ENCODE measurements around the gene FAM120AOS.

FAM120AOS gene

GRCh38 chr9:93415176-93415690 is 38.1 kb downstream of the FAM120AOS start:
- Histone ChIP-seq H3K36me3 (ENCODE audit: control insufficient read depth in 1 of 2, insufficient read depth in 2 of 2, low read depth in 1 of 2, low read length in 2 of 2) (no peaks in the 10 kb centered on the region), H2AFZ (ENCODE audit: low read depth, low read length) (no peak overlapping the region), H3K4me1 (ENCODE audit: control insufficient read depth, insufficient read depth, low read depth, low read length) (peaks cover 1% of the 10 kb centered on the region), H3K18ac (ENCODE audit: low read depth in 1 of 2, low read length in 2 of 2) (no peak overlapping the region), H3K27ac (ENCODE audit: low read length, poor library complexity, severe bottlenecking) (no peak overlapping the region), H3K9me3 (ENCODE audit: control insufficient read depth, low read length) (peaks cover 26% of the 10 kb centered on the region), H2BK5ac (ENCODE audit: low read depth, low read length, poor library complexity, severe bottlenecking) (no peak overlapping the region), H3K4me2 (ENCODE audit: low read length, poor library complexity, severe bottlenecking) (no peak overlapping the region), H3K14ac (ENCODE audit: low read length in 2 of 2) (no peak overlapping the region), H3K4me3 (ENCODE audit: insufficient read depth in 1 of 2, low read depth in 1 of 2, low read length in 2 of 2) (no peak overlapping the region), H3K27me3 (ENCODE audit: control insufficient read depth in 1 of 2, insufficient read depth in 1 of 2, low read length in 2 of 2) (no peaks in the 10 kb centered on the region), H3K4ac (ENCODE audit: low read depth in 1 of 2, low read length in 2 of 2) (no peak overlapping the region), H4K8ac (ENCODE audit: low read length) (no peak overlapping the region), H2BK12ac (ENCODE audit: low read length in 2 of 2) (no peak overlapping the region), H2AK5ac (ENCODE audit: low read length, severe bottlenecking) (no peak overlapping the region), H2BK15ac (ENCODE audit: low read depth, poor library complexity, severe bottlenecking) (no peak overlapping the region), H4K91ac (ENCODE audit: low read length) (no peak overlapping the region), H2BK120ac (ENCODE audit: low read depth, low read length) (no peak overlapping the region), H3K9ac (ENCODE audit: low read length) (no peak overlapping the region), H3K79me1 (replicated peaks; ENCODE audit: low read length, poor library complexity, severe bottlenecking) (no peaks in the 10 kb centered on the region), H3K23ac (ENCODE audit: low read length in 2 of 2) (no peak overlapping the region)
- no peak for DNase-seq
- WGBS: no CpG with 5 or more reads among the region's 2 CpGs

DNA sequence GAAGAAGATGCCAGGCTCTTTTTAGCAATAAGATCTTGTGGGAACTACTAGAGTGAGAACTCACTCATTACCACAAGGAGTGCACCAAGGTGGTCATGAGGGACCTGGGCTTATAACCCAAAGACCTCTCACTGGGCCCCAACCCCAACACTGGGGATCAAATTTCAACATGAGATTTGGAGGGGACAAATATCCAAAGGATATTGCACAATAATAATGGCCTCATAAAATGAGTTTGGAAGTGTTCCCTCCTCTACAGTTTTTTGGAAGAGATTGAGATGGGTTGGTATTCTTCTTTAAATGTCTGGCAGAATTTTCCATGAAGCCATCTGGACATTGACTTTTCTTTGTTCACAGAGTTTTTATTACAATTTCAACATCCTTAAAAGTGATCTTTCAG is 39.9 kb downstream of the FAM120AOS start:
- H3K4me2 ChIP-seq (ENCODE audit: low read length, poor library complexity, severe bottlenecking): no peak overlapping the region
- no peaks in the 10 kb centered on the region for H3K27me3 ChIP-seq (ENCODE audit: control insufficient read depth in 1 of 2, insufficient read depth in 1 of 2, low read length in 2 of 2)
- no peak overlapping the region for H2BK12ac ChIP-seq (ENCODE audit: low read length in 2 of 2)
- H3K4me3 ChIP-seq (ENCODE audit: insufficient read depth in 1 of 2, low read depth in 1 of 2, low read length in 2 of 2): no peak overlapping the region
- H2BK120ac ChIP-seq (ENCODE audit: low read depth, low read length): no peak overlapping the region
- no peaks in the 10 kb centered on the region for H3K79me1 ChIP-seq (replicated peaks; ENCODE audit: low read length, poor library complexity, severe bottlenecking)
- H3K9ac ChIP-seq (ENCODE audit: low read length): no peak overlapping the region
- H3K4ac ChIP-seq (ENCODE audit: low read depth in 1 of 2, low read length in 2 of 2): no peak overlapping the region
- no peak overlapping the region for H3K18ac ChIP-seq (ENCODE audit: low read depth in 1 of 2, low read length in 2 of 2)
- peaks cover 13% of the 10 kb centered on the region for H3K9me3 ChIP-seq (ENCODE audit: control insufficient read depth, low read length)
- H2AFZ ChIP-seq (ENCODE audit: low read depth, low read length): no peak overlapping the region
- no peak overlapping the region for H3K14ac ChIP-seq (ENCODE audit: low read length in 2 of 2)
- H4K8ac ChIP-seq (ENCODE audit: low read length): no peak overlapping the region
- no peak overlapping the region for H2BK5ac ChIP-seq (ENCODE audit: low read depth, low read length, poor library complexity, severe bottlenecking)
- H2AK5ac ChIP-seq (ENCODE audit: low read length, severe bottlenecking): no peak overlapping the region
- DNase-seq: no peak
- H3K27ac ChIP-seq (ENCODE audit: low read length, poor library complexity, severe bottlenecking): no peak overlapping the region
- H3K4me1 ChIP-seq (ENCODE audit: control insufficient read depth, insufficient read depth, low read depth, low read length): peaks cover 1% of the 10 kb centered on the region
- no peak overlapping the region for H3K23ac ChIP-seq (ENCODE audit: low read length in 2 of 2)
- H2BK15ac ChIP-seq (ENCODE audit: low read depth, poor library complexity, severe bottlenecking): no peak overlapping the region
- no peak overlapping the region for H4K91ac ChIP-seq (ENCODE audit: low read length)
- no peaks in the 10 kb centered on the region for H3K36me3 ChIP-seq (ENCODE audit: control insufficient read depth in 1 of 2, insufficient read depth in 2 of 2, low read depth in 1 of 2, low read length in 2 of 2)

GRCh38 chr9:93406371-93406770 is 47.0 kb downstream of the FAM120AOS start:
- H2AK5ac ChIP-seq (ENCODE audit: low read length, severe bottlenecking): no peak overlapping the region
- no peak overlapping the region for H4K91ac ChIP-seq (ENCODE audit: low read length)
- no peak overlapping the region for H3K27ac ChIP-seq (ENCODE audit: low read length, poor library complexity, severe bottlenecking)
- H3K18ac ChIP-seq (ENCODE audit: low read depth in 1 of 2, low read length in 2 of 2): no peak overlapping the region
- no peak overlapping the region for H3K4me2 ChIP-seq (ENCODE audit: low read length, poor library complexity, severe bottlenecking)
- H2BK15ac ChIP-seq (ENCODE audit: low read depth, poor library complexity, severe bottlenecking): no peak overlapping the region
- H2BK12ac ChIP-seq (ENCODE audit: low read length in 2 of 2): no peak overlapping the region
- no peaks in the 10 kb centered on the region for H3K4me1 ChIP-seq (ENCODE audit: control insufficient read depth, insufficient read depth, low read depth, low read length)
- 88% methylated on average over 4 of the region's 5 CpGs for WGBS
- H3K23ac ChIP-seq (ENCODE audit: low read length in 2 of 2): no peak overlapping the region
- no peaks in the 10 kb centered on the region for H3K36me3 ChIP-seq (ENCODE audit: control insufficient read depth in 1 of 2, insufficient read depth in 2 of 2, low read depth in 1 of 2, low read length in 2 of 2)
- DNase-seq: no peak
- no peak overlapping the region for H2BK120ac ChIP-seq (ENCODE audit: low read depth, low read length)
- no peak overlapping the region for H2AFZ ChIP-seq (ENCODE audit: low read depth, low read length)
- no peak overlapping the region for H3K4ac ChIP-seq (ENCODE audit: low read depth in 1 of 2, low read length in 2 of 2)
- H4K8ac ChIP-seq (ENCODE audit: low read length): no peak overlapping the region
- H2BK5ac ChIP-seq (ENCODE audit: low read depth, low read length, poor library complexity, severe bottlenecking): no peak overlapping the region
- H3K27me3 ChIP-seq (ENCODE audit: control insufficient read depth in 1 of 2, insufficient read depth in 1 of 2, low read length in 2 of 2): peaks cover 0 to 5% of the 10 kb centered on the region in 2 experiments
- no peaks in the 10 kb centered on the region for H3K9me3 ChIP-seq (ENCODE audit: control insufficient read depth, low read length)
- H3K14ac ChIP-seq (ENCODE audit: low read length in 2 of 2): no peak overlapping the region
- H3K4me3 ChIP-seq (ENCODE audit: insufficient read depth in 1 of 2, low read depth in 1 of 2, low read length in 2 of 2): no peak overlapping the region
- no peak overlapping the region for H3K9ac ChIP-seq (ENCODE audit: low read length)
- no peaks in the 10 kb centered on the region for H3K79me1 ChIP-seq (replicated peaks; ENCODE audit: low read length, poor library complexity, severe bottlenecking)

DNA sequence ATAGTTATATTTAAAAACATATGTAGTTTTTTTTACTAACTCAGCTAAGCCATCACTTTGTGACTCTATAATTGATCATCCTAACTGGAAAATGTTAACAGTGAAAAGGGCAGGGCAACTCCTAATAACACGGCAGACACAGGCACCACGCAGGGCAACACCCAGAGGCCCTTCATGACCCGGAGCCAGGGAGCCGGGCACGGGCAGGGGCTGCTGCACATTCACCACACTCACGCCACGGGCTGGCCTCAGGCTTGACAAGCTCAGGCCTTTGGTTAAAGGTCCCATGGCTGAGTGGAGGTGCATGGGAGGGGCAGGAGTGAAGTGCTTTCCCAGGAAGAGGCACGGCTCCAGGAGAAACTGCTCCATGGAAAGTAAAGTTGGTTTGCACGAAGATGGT is 54.9 kb downstream of the FAM120AOS start:
- 87% methylated on average over 9 of the region's 9 CpGs for WGBS
- H3K4me3 ChIP-seq (ENCODE audit: insufficient read depth in 1 of 2, low read depth in 1 of 2, low read length in 2 of 2): no peak overlapping the region
- DNase-seq: no peak

More for the DNA sequence above, 54.9 kb downstream of the FAM120AOS start:
- Histone ChIP-seq H3K9ac (ENCODE audit: low read length) (no peak overlapping the region), H4K91ac (ENCODE audit: low read length) (no peak overlapping the region), H2BK5ac (ENCODE audit: low read depth, low read length, poor library complexity, severe bottlenecking) (no peak overlapping the region), H3K23ac (ENCODE audit: low read length in 2 of 2) (no peak overlapping the region), H3K4me1 (ENCODE audit: control insufficient read depth, insufficient read depth, low read depth, low read length) (no peaks in the 10 kb centered on the region), H2AFZ (ENCODE audit: low read depth, low read length) (no peak overlapping the region), H3K4ac (ENCODE audit: low read depth in 1 of 2, low read length in 2 of 2) (no peak overlapping the region), H3K36me3 (ENCODE audit: control insufficient read depth in 1 of 2, insufficient read depth in 2 of 2, low read depth in 1 of 2, low read length in 2 of 2) (no peaks in the 10 kb centered on the region), H3K4me2 (ENCODE audit: low read length, poor library complexity, severe bottlenecking) (no peak overlapping the region), H3K79me1 (replicated peaks; ENCODE audit: low read length, poor library complexity, severe bottlenecking) (no peaks in the 10 kb centered on the region), H3K27me3 (ENCODE audit: control insufficient read depth in 1 of 2, insufficient read depth in 1 of 2, low read length in 2 of 2) (peaks cover 0 to 6% of the 10 kb centered on the region in 2 experiments), H2BK120ac (ENCODE audit: low read depth, low read length) (no peak overlapping the region), H4K8ac (ENCODE audit: low read length) (no peak overlapping the region), H2BK15ac (ENCODE audit: low read depth, poor library complexity, severe bottlenecking) (no peak overlapping the region), H2BK12ac (ENCODE audit: low read length in 2 of 2) (no peak overlapping the region), H3K9me3 (ENCODE audit: control insufficient read depth, low read length) (no peaks in the 10 kb centered on the region), H3K18ac (ENCODE audit: low read depth in 1 of 2, low read length in 2 of 2) (no peak overlapping the region), H3K14ac (ENCODE audit: low read length in 2 of 2) (no peak overlapping the region), H3K27ac (ENCODE audit: low read length, poor library complexity, severe bottlenecking) (no peak overlapping the region), H2AK5ac (ENCODE audit: low read length, severe bottlenecking) (no peak overlapping the region)

Measured in mesenchymal stem cell (in vitro differentiated cells and primary cell).